Measurements from ENCODE around the gene FRYL. TPM values are rescaled to one million over a fixed set of nuclear protein-coding genes. Genes with fewer than 3 reads are reported as not detected.

Gene FRYL
- total RNA-seq, 4 donors from 2014 or later = 14.5 to 43.7 (median 20.1) TPM

DNA sequence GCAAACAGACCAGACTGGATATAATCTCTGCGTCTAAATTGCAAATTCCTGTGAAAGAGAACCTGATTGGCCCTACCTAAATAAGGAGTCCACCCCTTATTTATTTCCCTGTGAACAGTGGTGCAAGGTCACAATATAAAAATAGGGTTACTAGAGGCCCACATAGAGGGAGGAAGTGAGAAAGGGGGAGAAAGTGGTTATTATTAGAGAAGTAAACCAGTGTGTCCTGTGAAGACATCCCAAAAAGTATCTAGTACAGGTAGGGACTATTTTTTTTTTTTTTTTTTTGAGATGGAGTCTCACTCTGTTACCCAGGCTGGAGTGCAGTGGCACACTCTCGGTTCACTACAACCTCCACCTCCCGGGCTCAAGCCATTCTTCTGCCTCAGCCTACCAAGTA, 15.0 kb upstream of the FRYL start:
- intact Hi-C loops (cut with DNase I; ENCODE audit: low total_unique reads) (no loop called here), in situ Hi-C loops (cut with MboI; ENCODE audit: low sequenced_read_pairs in 4 of 4) (loop anchor here in 2 of 4 donors (25.0 kb wide), 1 partner anchor 458 kb away; the partner anchor contains the start of gene SLAIN2 (in 2 of the 2))
- Histone ChIP-seq H3K4me1 (no peaks in the 10 kb centered on the region), H3K4me3 (no peak overlapping the region), H3K27me3 (no peaks in the 10 kb centered on the region), H3K27ac (no peak overlapping the region), H3K9me3 (no peaks in the 10 kb centered on the region), H3K36me3 (no peaks in the 10 kb centered on the region)
- TF ChIP-seq POLR2A (IDR thresholded peaks at IDR 0.05) = no peak
- no peak for ATAC-seq
- no peak for DNase-seq

DNA sequence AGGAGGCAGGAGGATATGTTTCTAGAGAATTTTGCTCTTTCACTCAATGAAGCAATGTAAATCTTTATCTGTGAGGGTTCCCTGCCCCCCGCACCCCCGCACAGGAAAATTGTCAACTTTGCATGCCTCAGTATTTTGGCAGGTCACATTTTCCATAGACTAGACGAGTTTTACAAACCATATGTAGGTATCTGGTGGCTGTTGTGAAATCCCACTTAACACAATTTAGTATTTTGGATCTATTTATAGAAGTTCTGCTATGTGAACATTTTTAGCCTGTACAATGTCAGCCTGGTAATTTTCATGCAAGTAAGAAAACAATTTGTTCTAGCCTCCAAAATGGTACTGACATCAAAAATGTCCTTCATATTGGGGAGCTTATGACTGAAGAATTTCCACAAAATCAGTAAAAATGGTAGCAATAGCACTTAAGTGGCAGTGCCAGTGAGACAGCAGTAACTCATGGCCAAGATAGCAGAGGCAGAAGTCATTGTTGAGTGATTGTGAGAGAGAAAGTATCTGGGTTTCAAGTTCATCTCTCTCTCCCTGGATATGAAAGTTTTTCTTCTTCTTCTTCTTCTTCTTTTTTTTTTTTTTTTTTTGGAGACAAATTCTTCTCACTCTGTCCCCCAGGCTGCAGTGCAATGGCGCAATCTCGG, 12.4 kb upstream of the FRYL start:
- Histone ChIP-seq H3K4me3 (no peak overlapping the region), H3K4me1 (no peaks in the 10 kb centered on the region), H3K27me3 (no peaks in the 10 kb centered on the region), H3K36me3 (no peaks in the 10 kb centered on the region), H3K27ac (peak overlapping the region in 1 of 4 donors; percentile 2), H3K9me3 (no peaks in the 10 kb centered on the region)
- DNase-seq (no peak), ATAC-seq (no peak)
- no peak for TF ChIP-seq POLR2A (IDR thresholded peaks at IDR 0.05)
- TF ChIP-seq, protein P1, sequence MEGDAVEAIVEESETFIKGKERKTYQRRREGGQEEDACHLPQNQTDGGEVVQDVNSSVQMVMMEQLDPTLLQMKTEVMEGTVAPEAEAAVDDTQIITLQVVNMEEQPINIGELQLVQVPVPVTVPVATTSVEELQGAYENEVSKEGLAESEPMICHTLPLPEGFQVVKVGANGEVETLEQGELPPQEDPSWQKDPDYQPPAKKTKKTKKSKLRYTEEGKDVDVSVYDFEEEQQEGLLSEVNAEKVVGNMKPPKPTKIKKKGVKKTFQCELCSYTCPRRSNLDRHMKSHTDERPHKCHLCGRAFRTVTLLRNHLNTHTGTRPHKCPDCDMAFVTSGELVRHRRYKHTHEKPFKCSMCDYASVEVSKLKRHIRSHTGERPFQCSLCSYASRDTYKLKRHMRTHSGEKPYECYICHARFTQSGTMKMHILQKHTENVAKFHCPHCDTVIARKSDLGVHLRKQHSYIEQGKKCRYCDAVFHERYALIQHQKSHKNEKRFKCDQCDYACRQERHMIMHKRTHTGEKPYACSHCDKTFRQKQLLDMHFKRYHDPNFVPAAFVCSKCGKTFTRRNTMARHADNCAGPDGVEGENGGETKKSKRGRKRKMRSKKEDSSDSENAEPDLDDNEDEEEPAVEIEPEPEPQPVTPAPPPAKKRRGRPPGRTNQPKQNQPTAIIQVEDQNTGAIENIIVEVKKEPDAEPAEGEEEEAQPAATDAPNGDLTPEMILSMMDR (IDR thresholded peaks at IDR 0.05 in 4 of 5, conservative IDR thresholded peaks at IDR 0.05 in 1 of 5) = no peak
- in situ Hi-C loops (cut with MboI; ENCODE audit: low sequenced_read_pairs in 4 of 4) = loop anchor here in 2 of 4 donors (25.0 kb wide), 1 partner anchor 455 kb away; the partner anchor contains the start of gene SLAIN2 (in 2 of the 2)
- intact Hi-C loops (cut with DNase I; ENCODE audit: low total_unique reads) = no loop called here

DNA sequence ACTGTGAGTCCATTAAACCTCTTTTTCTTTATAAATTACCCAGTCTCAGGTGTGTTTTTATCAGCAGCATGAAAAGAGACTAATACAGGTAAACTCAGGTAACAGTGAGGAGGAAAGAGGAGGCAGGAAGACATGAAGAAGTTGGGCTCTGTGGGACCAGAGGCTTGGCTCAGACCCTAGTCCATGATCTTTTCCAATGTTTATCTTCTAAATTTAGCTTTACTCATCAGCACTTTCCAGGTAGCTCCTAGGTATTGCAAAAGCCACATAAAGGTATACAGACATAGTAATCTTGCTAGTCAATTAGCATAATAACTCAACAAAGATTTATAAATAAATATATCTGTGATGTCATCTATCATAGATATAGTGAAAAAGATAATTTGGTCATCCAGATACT, 11.2 kb upstream of the FRYL start:
- Histone ChIP-seq H3K27me3 (no peaks in the 10 kb centered on the region), H3K4me3 (no peak overlapping the region), H3K9me3 (no peaks in the 10 kb centered on the region), H3K36me3 (no peaks in the 10 kb centered on the region), H3K27ac (no peak overlapping the region), H3K4me1 (no peaks in the 10 kb centered on the region)
- in situ Hi-C loops (cut with MboI; ENCODE audit: low sequenced_read_pairs in 4 of 4) (loop anchor here in 2 of 4 donors (25.0 kb wide), 1 partner anchor 454 kb away; the partner anchor contains the start of gene SLAIN2 (in 2 of the 2)), intact Hi-C loops (cut with DNase I; ENCODE audit: low total_unique reads) (no loop called here)
- DNase-seq (no peak), ATAC-seq (no peak)
- TF ChIP-seq POLR2A (IDR thresholded peaks at IDR 0.05) = no peak
- TF ChIP-seq, protein P1 (IDR thresholded peaks at IDR 0.05 in 4 of 5, conservative IDR thresholded peaks at IDR 0.05 in 1 of 5) = no peak

DNA sequence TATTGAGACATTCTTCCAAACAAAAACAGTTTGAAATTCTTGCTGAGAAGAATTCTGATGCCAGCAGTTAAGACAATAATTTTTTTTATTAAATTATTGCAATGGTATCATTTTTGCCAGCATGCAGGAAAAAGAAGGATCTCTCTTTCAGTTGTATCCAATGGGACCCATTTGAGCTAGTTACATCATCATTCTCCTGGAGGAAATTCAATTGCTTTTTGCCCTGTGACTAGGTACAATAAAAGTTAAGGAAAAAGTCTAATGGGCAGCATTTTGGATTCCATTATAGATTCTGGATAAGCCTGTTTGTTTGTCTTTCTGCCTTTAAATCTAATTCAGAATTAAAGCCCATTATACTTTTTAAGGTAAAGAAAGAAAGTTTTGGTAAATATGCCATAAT, 10.5 kb upstream of the FRYL start:
- Histone ChIP-seq H3K27me3 (no peaks in the 10 kb centered on the region), H3K27ac (no peak overlapping the region), H3K4me1 (no peaks in the 10 kb centered on the region), H3K9me3 (no peaks in the 10 kb centered on the region), H3K4me3 (no peak overlapping the region), H3K36me3 (no peaks in the 10 kb centered on the region)
- in situ Hi-C loops (cut with MboI; ENCODE audit: low sequenced_read_pairs in 4 of 4) = loop anchor here in 2 of 4 donors (25.0 kb wide), 1 partner anchor 453 kb away; the partner anchor contains the start of gene SLAIN2 (in 2 of the 2)
- TF ChIP-seq, protein P1 (IDR thresholded peaks at IDR 0.05 in 4 of 5, conservative IDR thresholded peaks at IDR 0.05 in 1 of 5) = no peak
- no peak for TF ChIP-seq POLR2A (IDR thresholded peaks at IDR 0.05)
- intact Hi-C loops (cut with DNase I; ENCODE audit: low total_unique reads) = no loop called here
- no peak for DNase-seq
- ATAC-seq = no peak

DNA sequence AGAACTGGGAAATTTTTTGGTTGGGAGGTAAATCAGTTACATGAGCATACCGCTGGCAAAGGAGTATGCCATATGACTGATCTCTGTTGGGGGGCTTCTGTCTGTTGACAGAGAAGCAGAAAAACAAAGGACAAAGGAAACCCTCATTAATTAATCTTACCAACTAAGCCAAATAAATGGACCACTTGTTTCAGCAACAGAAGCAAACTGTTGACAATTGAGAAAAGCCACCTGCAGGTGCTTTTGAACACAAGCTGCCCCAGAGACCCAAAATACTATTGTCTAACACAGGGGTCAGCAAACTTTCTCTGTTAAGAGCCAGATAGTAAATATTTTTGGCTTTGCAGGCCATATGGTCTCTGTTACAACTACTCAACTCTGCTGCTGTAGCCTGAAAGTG, 7.0 kb upstream of the FRYL start:
- no peak for DNase-seq
- Histone ChIP-seq H3K36me3 (no peaks in the 10 kb centered on the region), H3K27me3 (no peaks in the 10 kb centered on the region), H3K4me1 (no peaks in the 10 kb centered on the region), H3K4me3 (no peak overlapping the region), H3K27ac (no peak overlapping the region), H3K9me3 (no peaks in the 10 kb centered on the region)
- ATAC-seq = no peak
- no peak for TF ChIP-seq POLR2A (IDR thresholded peaks at IDR 0.05)
- TF ChIP-seq, protein P1 (IDR thresholded peaks at IDR 0.05 in 4 of 5, conservative IDR thresholded peaks at IDR 0.05 in 1 of 5) = no peak
- in situ Hi-C loops (cut with MboI; ENCODE audit: low sequenced_read_pairs in 4 of 4) = loop anchor here in 2 of 4 donors (25.0 kb wide), 1 partner anchor 450 kb away; the partner anchor contains the start of gene SLAIN2 (in 2 of the 2)
- intact Hi-C loops (cut with DNase I; ENCODE audit: low total_unique reads) = no loop called here
